Lower lobe of right lung (tissue), 2 donors: ENCODE results near the gene XPNPEP2. TPM values are rescaled to one million over a fixed set of nuclear protein-coding genes. Genes with fewer than 3 reads are reported as not detected.

ENCODE experiments used
- ATAC-seq, 2 donors: fragments of 200-7000 bp; cut with Tn5 transposase; one replicate each; pipeline ENCODE4 v1.9.1; 2020 to 2022; ENCODE audit warnings: mild to moderate bottlenecking in 2 of 2, moderate library complexity in 2 of 2
- DNase-seq: peaks from one replicate; pipeline ENCODE4 v3.0.0-alpha.2; 2020
- H3K27ac ChIP-seq: fragments of 200-600 bp; one replicate; pipeline ENCODE4 v1.8.0; 2022
- H3K27me3 ChIP-seq: fragments of 200-600 bp; one replicate; pipeline ENCODE4 v1.8.0; 2022; ENCODE audit warnings: low read depth
- H3K36me3 ChIP-seq: fragments of 200-600 bp; one replicate; pipeline ENCODE4 v1.8.0; 2022; ENCODE audit warnings: mild to moderate bottlenecking
- H3K4me1 ChIP-seq: fragments of 200-600 bp; one replicate; pipeline ENCODE4 v1.8.0; 2022
- H3K4me3 ChIP-seq: fragments of 200-600 bp; one replicate; pipeline ENCODE4 v1.8.0; 2022; ENCODE audit warnings: mild to moderate bottlenecking
- H3K9me3 ChIP-seq: fragments of 200-600 bp; one replicate; pipeline ENCODE4 v1.8.0; 2022
- CTCF ChIP-seq: fragments of 200-600 bp; IDR thresholded peaks from one replicate; pipeline ENCODE4 v1.8.0; 2022; ENCODE audit warnings: antibody characterized with exemption, mild to moderate bottlenecking
- intact Hi-C: fragments of 100-400 bp; cut with DNase I; formaldehyde crosslinking; loops from one replicate; pipeline ENCODE4 v1.11.0; 2022
- total RNA-seq: library from RNA; stranded (reverse); fragmentation: NEBNext Ultra II Directional; extraction: Animal tissue kit (Norgen Biotek cat#: 25700); gene quantifications from one replicate; pipeline ENCODE4 v1.2.1, GENCODE V29; 2021
- donor health status: DM: no; HTN: yes; CAD: no; lungs with severe emphysema.

The XPNPEP2 gene
- total RNA-seq, 1 donor from 2014 or later: 2.9 TPM

GRCh38 chrX:129779086-129779672 is 40.4 kb downstream of the XPNPEP2 start:
- Histone ChIP-seq H3K27ac (no peak overlapping the region), H3K36me3 (no peaks in the 10 kb centered on the region), H3K27me3 (no peaks in the 10 kb centered on the region), H3K4me3 (no peak overlapping the region), H3K4me1 (no peaks in the 10 kb centered on the region), H3K9me3 (no peaks in the 10 kb centered on the region)
- TF ChIP-seq CTCF: no peak
- DNase-seq (no peak), ATAC-seq (no peak)
- intact Hi-C loops: no loop called here

DNA sequence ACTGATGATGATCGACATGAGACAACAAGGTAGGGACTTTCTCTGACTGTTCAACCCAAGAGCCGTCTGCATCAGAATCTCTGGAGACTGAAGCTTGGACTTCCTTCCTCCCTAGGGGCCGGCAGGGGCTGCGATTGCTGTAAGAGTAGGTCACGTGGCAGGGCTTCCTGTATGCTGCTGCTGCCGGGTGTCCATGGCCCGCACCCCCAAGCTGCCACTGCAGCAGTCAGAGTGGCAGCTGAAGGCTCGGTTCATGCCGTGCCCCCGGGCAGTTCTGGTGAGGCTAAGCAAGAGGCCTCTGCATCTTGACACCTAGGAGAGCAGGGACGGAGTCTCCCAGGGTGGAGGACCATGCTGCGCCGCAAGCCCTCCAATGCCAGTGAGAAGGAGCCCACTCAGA is 41.0 kb downstream of the XPNPEP2 start, which contains the start of gene SASH3:
TSS of gene SASH3 (plus strand) at position 203 of the 400 bp plus-strand sequence. CDS start at position 352, 149 bp downstream.
- H3K27me3 ChIP-seq: no peaks in the 10 kb centered on the region
- H3K36me3 ChIP-seq: no peaks in the 10 kb centered on the region
- no peaks in the 10 kb centered on the region for H3K4me1 ChIP-seq
- DNase-seq (peak; percentile 82), ATAC-seq (peak; percentile 59 to 75)
- TF ChIP-seq CTCF: no peak
- H3K9me3 ChIP-seq: no peaks in the 10 kb centered on the region
- intact Hi-C loops: no loop called here
- peak within 1 kb of the TSS; percentile 73 for H3K27ac ChIP-seq
- H3K4me3 ChIP-seq: peak within 1 kb of the TSS; percentile 51

DNA sequence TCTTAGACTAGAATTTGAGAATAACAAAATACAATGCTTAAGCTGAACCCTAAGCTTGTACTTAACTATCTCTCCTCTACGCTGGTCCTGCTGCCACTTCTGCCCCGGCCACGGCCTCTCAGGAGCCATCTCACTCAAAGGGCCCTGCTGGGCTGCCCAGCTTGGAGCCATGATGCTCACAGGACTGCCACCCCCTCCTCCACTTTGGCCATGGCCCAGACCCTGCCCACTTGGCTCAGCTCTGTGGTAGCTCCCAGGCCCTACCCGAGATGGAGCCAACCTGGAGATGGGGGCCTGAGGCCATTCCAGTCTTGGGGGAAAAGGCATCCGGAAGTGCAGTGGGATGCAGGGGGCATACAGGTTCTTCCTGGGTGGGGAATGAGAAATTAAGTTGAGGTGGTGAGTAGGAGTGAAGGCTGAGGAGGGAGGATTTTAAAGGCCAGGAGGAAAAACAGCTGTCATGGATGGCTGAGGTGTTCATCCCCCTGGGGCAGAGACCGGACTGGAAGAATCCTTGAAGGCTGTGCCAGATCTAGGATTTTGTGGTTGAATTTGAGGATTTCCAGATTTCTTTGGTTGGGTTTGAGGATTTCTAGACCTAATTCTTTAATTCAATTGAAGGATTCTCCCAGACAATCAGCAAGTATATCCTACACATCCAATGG is 41.8 kb downstream of the XPNPEP2 start:
- no peak for TF ChIP-seq CTCF
- Histone ChIP-seq H3K9me3 (no peaks in the 10 kb centered on the region), H3K27ac (peak overlapping the region; percentile 73), H3K4me1 (no peaks in the 10 kb centered on the region), H3K27me3 (no peaks in the 10 kb centered on the region), H3K4me3 (peak overlapping the region; percentile 51), H3K36me3 (no peaks in the 10 kb centered on the region)
- intact Hi-C loops: no loop called here
- DNase-seq (no peak), ATAC-seq (no peak)

DNA sequence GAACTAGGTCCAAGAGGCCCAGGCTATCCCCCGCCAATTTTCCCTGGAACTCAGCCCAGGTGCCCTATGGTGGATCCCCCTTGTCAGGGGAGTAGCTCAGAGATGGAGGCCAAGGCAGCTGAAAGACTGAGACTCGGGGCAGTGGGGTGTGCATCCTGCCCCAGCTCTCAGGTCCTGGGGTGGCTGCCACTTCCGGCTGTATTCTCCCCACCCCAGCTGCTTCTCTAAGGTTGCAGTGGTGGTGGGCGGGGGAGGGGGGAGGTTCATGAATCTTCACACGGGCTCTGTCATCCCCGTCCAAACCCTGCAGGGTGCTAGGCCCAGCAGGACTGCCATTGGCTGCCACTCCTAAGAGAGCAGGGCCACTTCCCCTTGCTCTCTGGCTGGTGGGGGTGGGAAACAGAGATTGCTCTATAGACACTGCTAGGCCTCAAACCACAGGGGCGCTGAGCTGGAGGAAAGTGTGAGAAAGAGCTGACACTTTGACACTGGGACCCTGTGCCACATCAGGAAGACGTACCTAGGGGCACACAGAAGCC is 42.4 kb downstream of the XPNPEP2 start:
- no peak for TF ChIP-seq CTCF
- Histone ChIP-seq H3K9me3 (no peaks in the 10 kb centered on the region), H3K36me3 (no peaks in the 10 kb centered on the region), H3K4me1 (no peaks in the 10 kb centered on the region), H3K27ac (peak overlapping the region; percentile 73), H3K27me3 (no peaks in the 10 kb centered on the region), H3K4me3 (peak overlapping the region; percentile 51)
- DNase-seq (peak; percentile 79), ATAC-seq (peak; percentile 71 to 86)
- intact Hi-C loops: no loop called here

DNA sequence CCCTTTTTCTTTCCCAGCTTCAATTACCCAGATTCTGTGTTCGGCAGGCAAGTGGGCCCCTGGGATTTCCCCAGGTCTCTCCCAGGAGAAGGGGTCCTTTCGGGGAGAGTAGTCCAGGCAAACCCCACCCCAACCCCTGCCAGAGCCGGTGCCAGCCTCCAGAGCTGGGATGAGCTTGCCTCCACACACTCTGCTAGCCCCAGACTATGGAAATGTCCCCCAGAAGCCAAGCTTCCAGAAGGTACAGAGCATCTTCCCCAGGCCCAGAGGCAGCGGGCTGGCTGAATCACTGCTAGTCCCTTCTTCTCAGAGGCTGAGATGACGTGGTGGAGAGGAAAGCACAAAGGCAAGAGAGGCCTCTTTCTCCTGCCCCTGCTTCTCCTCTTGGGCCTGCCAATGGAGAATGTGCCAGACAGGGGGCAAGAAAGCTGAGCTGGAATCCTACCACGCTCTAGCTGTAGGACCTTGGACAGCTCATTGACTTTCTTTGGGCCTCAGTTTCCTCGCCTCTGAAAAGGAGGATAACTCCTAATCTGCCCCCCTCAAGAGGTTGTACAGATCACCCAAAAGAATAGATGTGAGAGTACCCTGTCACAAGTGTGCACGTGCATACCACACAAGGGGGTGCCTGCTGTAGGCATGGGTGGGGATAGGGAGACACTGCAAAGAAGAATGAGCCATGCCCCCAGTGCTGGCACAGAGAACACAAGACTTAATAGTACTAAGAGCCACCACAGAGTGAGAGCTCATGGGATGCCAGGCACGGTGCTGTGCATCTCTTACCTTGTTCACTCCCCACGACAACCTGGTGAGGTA is 43.1 kb downstream of the XPNPEP2 start:
- H3K36me3 ChIP-seq: no peaks in the 10 kb centered on the region
- H3K4me3 ChIP-seq: peak overlapping the region; percentile 38
- ATAC-seq: no peak
- no peaks in the 10 kb centered on the region for H3K9me3 ChIP-seq
- H3K4me1 ChIP-seq: no peaks in the 10 kb centered on the region
- TF ChIP-seq CTCF: no peak
- H3K27me3 ChIP-seq: no peaks in the 10 kb centered on the region
- intact Hi-C loops: no loop called here
- no peak for DNase-seq
- H3K27ac ChIP-seq: no peak overlapping the region
